NCI-H69 (cell line): ENCODE measurements around the gene FIGNL1.
A peak's percentile ranks its signal among the peaks of the same experiment; 100 is the strongest.
"Not testable (repeated sequence)": the region's sequence is repeated elsewhere in the genome, so short reads cannot be mapped to it uniquely, and the experiment has no call there.

Experiments
- DNase-seq: peaks from one replicate; lab custom pipeline; 2025; lab: John Stamatoyannopoulos, UW

Gene FIGNL1

DNA sequence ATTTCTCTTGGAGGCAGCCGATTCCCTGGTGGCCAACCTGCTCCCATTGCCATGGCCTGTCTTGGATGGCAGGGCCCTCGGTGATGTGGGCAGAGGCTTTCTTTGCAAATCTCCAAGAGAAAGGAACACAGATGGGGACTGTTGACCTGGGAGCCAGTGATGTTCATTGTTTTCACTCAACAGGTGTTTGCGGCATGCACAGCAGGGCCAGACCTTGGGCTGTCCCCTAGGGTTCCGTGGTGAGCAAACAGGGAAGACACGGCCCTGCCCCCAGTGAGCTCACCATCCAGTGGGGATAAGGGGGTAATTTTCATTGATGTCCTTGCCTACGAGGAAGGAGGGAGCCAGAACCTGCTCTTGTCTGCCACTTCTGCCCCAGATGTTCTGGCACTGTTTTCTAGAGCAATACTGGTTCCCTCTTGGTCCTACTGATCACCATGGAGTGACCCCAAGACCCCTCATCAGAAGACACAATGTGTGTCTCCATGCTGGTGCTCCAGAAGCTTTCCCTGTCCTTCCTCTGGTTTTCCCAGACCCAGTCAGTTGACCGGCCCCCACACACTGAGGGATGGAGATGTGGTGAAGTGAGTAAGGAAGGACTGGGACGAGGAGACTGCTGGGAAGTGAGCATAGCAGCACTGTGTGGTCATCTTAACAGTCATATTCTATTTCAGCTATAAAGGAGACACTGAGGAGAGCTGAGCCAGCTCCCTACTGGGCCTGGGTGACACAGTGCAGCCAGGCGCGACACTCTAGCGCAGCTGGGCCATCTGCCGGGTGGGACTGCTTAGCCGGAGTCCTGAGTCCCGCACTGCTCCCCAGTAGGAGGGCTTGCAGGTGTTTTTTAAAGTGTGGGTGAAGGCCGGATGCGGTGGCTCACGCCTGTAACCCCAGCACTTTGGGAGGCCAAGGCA is 20.4 kb upstream of the FIGNL1 start:
- DNase-seq, result peak; percentile 90

DNA sequence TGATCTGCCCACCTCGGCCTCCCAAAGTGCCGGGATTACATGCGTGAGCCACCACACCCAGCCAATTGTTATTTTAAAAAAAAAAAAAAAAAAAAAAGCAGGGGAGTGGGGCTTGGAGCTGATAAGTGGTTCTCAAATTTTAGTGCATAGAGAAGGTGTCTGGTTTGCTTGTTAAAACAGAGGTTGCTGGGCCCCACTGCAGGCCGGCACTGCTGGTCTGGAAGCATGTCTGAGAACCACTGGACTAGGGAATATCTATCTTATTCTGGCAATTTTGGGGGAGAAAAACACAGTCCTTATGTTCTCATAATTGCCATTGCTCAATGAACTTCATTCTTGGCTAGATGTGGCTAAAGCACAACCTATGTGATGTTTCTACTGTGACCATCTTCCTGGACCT is 19.0 kb upstream of the FIGNL1 start:
- DNase-seq, result peak; percentile 17

DNA sequence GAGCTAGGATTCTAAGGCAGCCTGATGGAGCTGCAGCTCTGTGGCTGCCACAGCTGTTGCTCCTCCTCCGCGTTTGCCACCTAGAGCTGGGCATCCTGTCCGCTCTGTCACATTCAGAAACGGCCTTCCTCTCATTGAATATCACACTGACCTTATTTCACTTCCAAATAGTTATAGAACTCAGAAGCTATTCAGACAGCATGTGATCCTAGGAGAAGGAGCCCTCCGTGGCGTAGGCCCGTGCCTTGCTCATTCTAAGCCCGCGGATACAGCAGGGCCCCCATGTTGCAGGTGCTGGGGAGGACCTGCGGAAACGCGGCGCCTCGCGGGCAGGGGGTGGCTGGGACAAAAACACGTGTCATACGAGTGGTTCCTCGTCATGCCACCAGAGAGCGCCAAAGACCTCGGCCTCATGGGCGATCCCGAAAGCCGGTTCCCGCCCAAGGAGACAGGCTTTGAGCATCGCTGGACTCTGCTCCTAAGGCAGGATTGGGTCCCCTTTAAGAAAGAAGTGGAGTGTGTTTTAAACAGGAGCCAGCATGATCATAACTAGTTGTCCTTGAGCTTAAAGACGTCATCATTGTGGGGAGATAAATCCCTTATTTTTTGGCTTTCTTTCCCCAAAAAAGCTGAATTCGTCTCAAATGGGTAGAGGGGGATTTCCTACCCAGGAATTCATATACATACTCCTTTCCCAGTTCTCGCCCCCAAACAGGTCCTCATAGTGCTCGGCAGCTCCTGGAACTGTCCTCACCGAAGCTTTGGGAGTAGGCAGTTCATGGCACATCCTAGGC is 17.9 kb upstream of the FIGNL1 start:
- DNase-seq, result peak; percentile 94

DNA sequence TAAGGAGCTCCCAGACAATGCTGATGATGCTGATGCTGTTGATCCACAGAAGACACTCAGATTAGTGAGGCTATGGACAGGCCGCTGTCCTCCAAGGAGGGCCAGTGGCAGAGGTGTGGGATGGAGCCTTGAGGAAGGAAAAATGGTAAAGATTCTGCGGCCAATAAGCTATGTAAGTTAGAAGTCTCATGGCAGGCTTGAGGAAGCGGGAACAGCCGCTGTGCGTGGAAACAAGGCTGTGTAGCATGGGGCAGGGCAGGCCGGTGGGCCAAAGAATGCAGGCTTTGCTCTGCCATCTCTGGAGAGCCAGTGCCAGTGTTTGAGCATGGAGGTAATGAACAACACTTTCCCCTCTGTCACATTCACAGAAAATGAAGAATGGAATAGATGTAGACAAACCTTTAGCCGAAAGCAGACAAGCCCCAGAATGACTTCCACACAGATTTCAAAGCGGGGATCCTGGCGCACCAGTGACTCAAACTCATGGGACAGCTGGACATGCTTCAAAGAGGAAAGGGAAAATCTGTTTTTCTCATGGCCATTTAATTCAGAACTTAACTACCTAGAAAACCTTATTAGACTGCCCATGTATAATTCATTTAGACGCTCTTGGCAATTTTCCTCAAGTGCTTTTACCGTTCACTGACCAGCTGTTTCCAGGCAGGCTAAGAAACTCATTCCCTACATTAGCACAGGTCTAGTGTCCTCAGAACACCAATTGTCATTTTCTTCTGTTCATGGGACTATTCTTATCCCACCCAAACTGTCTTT is 16.9 kb upstream of the FIGNL1 start:
- DNase-seq, result no peak

DNA sequence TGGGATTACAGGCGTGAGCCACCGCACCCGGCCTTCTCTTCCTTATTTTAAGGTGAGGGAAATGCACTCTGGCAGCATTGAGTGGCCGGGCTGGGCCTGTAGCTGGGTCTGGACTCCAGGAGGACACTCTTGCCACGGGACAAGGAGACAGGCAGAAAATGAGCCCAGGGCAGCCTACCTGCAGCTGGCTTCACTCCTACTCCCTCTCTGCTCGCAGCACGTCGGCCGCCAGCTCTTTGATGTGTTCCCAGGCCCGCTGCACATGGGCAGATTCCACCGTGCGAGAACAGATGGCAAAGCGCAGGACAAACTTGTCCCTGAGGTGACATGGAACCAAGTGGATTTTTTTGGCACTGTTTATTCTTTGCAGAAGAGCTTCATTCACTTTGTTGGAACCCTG is 12.9 kb upstream of the FIGNL1 start:
- DNase-seq, result no peak

DNA sequence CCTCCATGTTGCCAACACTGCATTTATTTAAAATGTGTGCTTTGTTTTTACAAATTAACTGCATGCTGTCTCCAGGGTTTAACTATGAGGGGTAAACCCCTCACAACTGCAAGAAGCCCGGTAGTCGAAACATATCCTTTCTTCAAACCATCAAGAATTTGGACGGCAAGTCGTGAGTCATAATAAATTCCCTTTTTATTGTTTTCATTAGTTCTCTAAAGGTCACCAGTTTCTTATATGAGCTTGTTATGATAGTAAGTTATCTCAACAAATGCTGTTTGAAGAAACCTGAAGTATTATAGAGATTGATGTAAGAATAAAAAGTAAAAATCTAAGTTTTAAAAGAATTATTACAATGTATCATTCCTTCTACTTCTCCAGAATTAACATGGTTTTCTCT is 12.2 kb upstream of the FIGNL1 start:
- no peak for DNase-seq

DNA sequence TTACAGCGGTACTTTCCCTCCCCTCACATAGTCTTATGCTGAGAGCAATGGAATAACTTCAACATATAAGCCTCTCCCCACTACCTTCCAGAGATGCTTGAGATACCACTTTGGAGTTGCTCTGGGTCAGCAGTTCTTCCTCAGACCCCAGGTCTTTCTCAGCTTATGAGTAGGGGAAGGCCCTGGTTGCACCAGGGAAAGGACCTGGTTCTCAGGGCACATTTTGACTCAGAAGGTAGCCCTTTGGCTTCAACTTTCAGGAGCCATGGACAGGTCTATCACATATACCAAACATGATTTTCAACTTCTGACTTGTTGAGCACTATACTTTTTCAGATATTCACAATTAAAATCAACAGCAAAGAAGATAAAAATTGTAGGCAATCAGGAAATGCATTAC is 11.5 kb upstream of the FIGNL1 start:
- DNase-seq, result no peak

DNA sequence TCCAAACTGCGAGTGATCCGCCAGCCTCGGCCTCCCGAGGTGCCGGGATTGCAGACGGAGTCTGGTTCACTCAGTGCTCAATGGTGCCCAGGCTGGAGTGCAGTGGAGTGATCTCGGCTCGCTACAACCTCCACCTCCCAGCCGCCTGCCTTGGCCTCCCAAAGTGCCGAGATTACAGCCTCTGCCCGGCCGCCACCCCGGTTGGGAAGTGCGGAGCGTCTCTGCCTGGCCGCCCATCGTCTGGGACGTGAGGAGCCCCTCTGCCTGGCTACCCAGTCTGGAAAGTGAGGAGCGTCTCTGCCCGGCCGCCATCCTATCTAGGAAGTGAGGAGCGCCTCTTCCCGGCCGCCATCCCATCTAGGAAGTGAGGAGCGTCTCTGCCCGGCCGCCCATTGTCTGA is 9.0 kb upstream of the FIGNL1 start:
- DNase-seq, result not testable (repeated sequence)

DNA sequence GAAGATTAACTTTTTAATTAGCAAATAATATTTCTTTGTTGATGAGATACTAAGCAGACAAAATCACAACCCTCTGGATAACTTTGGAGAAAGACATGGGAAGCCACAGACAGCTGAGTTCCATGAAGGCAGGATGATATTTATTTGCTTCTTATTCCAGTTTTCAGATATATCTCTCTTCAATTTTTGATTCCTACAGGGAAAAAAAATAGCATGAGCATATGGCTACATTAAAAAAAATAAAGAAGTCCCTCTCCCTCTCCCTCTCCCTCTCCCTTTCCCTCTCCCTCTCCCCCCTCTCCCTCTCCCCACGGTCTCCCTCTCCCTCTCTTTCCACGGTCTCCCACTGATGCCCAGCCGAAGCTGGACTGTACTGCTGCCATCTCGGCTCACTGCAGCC is 8.5 kb upstream of the FIGNL1 start:
- DNase-seq, result not testable (repeated sequence)

DNA sequence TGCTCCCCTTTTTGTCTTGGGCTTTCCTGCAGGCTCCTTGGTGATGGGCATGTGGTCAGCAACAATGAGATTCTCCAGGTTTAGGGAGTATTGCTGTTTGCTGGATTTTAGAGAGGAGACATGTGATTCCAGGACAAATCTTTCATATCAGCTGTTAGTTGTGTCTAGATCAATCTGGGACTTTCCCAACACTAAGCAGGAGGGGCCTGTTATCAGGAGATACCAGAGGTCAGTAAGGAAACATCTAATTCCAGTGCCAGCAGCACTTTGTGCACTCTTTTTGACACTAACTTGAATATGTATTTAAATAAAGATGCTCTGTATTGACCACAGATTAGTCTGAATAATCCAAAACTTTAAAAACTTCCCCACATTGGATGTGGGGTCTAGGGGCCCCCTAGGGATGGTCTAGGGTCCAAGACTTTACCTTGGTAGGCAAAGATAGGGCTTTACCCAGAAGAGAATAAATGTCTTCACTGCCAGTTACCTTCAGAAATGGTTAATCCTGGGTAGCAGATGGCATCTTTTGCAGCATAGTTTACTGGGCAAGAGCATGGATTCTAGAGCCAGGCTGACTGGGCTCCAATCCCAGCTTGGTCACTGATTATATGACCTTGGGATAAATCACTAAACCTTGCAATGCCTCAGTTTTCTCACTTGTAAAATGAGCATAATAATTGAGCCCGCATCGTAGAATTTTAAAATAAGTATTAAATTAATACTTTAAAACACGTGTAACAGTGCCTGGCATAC is 6.4 kb upstream of the FIGNL1 start:
- DNase-seq, result no peak

DNA sequence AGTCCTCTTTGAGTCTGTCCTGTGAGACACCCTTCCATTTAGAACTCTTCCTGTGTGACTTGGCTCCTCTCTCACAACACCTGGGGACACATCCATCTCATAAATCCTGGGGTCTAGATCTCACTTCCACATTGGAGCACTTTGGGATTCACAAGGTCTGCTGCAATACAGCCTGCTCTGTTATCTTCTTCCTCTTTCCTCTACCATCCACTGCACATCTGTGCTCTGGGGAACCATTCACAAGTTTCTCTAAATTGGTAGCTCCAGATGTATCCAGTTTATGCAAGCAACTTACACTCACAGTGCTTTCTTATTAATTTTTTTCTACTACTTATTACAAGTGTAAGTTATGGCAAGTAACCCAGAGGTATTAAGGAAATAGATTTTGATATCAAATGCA is 5.5 kb upstream of the FIGNL1 start:
- peak; percentile 15 for DNase-seq

DNA sequence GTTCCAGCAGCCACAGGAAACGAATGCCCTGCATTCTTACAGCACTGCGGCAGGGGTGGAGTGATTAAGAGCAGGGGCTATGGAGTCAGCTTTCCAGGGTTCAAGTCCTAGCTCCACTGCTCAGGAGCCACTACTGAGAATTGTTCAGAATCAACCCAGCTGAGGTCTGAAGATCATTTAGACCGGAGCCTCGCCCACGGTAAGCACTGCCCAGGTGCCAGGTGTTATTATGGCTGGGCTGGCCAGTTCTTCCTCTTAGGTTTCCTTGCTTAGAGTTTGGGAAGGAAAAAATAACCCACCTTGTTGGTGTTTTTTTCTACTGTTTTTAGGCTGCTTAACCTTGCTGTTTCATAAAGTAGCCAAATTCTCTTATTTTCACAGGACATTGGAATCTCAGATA is 4.8 kb upstream of the FIGNL1 start:
- no peak for DNase-seq

DNA sequence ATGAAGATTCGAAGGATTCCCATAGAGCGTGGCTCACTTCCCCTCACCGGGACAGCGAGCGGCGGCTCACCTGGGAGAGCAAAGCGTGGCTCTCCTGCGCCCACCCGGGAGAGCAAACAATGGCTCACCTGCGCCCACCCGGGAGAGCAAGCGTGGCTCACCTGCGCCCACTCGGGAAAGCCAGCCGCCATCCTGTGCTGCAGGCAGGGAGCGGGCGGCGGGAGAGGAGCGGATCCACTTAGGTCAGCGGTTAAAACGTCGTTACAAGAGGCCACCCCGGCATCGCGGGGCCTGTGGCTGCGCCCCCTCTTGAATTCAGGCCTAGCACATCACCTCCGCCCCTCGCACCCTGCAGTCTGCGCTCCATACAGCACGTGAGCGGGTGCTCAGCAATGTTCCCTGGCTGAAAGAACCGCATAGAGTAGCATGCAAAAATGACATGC is 461 bp upstream of the FIGNL1 start:
- peak; percentile 71 for DNase-seq

DNA sequence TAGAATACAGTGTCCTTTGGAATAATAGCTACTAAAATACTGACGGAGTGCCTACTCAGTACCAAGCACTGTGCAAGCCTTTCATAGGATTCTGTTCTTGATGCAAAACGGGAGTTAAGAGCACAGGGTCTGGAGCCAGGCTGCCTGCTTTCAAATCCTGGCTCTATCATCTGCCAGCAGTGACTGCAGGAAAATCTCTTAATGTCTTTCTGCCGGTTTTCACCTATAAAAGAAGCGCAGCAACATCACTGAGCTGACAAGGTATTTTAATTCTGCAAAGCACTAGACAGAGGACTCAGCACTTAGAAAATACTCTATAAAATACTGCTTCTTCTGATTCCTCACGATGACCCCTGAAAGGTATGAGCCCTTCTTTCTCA is 659 bp downstream of the FIGNL1 start:
- DNase-seq, result peak; percentile 65

DNA sequence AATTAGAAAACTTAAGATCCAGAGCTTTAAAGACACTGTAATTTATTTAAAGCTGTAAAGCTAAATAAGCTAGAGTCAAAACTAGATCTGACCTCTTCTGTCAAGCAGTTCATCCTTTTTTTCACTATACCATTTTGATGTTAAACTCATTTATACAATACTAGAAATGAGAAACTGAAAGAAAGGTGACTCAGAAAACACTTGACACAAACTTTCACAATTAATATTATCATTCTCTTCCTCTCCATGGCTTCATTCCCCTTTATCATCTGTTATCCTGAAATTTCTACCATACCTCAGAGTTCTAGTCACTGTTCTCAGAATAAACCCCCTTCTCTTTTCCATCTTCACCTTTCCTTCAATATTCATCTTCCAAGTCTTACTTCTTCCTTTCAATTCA is 1.3 kb downstream of the FIGNL1 start:
- DNase-seq, result no peak

DNA sequence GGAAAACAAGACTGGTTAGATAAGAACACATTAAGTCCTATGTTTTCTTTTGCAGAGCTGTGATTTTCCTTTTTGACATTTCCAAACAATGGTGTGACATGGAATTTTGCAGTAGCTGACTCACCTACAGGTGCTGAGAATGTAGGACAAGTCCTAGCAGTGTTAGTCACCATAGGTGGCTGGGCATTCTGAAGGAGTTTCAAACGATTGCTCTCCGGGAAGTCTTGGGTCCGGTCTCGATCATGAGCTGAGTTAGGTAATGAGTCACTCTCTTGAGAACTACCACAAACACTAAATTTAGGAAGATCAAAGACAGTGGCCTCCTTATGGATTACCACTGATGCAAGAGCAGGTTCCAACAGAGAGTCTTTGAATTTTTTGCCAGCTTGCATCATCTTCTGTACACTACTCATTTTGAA is 3.6 kb downstream of the FIGNL1 start:
- DNase-seq, result no peak

DNA sequence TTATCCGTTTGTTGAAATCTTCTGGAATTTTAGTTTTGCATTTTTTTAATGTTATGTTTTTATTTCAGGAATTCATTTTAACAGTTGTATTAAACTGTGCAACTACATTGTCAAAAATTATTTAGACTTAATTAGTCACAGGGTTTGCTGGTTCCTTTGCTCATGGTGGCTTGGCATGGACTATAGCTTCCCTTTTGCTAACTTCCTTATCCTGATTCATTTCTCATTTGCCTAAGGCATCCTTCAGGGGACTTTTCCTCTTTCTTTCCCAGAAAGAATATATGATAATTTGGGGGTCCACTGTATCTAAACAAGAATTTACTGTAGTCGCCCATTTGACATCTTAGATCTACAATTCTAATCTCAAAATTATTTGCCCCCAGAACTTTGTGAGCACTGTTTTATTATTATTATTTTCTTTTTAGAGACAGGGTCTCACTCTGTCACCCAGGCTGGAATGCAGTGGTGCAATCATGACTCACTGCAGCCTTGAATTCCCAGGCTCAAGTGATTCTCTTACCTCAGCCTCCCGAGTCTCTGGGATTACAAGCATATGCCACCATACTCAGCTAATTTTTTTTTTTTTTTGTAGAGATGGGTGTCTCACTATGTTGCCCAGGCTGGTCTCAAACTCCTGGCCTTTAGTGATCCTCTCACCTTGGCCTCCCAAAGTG is 13.9 kb downstream of the FIGNL1 start:
- no peak for DNase-seq

DNA sequence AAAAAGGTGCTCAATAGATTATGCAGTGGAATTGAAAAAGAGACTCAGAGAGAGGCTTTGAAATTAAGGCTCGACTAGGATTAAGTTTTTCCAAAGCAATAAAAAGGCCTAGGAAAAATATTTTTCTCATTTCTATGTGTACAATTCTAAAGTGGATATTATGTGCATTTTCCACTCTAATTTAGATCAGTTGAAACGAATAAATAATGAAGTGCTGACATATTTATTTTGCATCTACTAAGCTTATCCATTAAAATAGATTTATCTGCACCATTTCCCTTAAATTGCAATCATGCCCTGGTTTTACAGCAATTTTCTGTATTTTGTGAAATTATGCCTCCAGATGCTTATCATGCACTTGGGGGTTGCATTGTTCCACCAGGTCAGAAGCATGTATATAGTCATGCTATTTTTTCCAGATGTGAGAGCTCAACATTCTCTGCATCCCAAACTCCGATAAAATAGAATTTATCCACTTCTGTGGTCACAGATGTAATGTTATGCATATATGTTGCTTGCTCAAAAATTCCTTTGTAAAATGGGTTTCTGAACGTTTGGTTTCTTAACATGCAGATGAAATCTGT is 18.3 kb downstream of the FIGNL1 start:
- DNase-seq, result no peak

DNA sequence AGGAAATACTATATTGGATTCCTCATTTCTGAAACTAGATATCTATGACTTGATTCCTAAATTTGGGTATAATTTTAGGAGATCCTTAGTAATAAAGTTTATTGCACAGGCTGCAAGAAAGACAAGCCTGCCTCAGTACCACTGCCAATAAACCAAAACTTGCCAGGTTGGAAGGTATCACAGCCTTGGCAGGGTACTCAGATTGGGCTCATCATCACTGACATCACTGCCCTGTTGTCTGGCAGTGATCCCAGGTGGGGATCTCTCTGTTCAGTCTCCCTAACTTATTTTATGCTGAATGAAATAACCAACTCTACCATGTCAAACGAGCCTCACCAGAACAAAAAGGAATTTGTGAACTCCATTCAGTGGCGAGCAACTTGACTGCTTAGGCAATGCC is 18.8 kb downstream of the FIGNL1 start:
- DNase-seq, result no peak

DNA sequence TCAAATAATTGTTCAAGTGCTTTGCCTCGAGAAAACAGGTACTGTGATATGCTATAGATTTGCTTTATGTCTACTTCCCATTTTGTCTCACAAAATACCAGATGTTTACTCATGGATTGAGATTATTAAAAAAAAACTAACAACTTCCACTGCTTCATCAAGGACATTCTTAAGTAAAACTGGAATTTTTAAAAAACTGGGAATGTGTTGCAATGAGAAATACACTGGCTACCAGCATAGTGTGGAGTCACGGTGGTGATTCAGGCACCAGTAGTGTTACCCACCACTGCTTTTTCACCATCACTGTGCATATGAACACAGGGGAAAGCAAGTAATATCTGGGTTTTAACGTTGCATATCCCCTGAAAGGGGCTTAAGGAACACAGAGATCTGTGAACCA is 21.2 kb downstream of the FIGNL1 start:
- DNase-seq, result no peak

DNA sequence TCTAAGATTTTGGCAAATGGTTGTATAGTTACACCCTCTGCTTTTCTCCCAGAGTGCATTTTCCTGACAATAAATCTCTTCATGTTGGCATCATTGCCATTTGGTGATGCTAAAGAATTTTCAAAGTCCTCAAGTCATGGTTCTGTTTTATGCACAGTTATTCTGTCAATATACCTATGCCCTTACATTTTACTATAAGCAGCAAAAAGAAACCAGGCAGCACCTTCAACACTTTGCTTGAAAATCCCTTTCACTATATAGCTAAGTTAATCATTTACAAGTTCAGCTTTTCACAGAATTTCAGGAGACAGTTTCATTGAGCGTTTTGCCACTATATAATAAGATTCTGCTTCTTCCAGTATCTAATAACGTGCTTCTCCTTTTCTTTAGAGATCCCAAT is 22.6 kb downstream of the FIGNL1 start:
- no peak for DNase-seq
